ENCODE data around the gene CCDC91.

DNA sequence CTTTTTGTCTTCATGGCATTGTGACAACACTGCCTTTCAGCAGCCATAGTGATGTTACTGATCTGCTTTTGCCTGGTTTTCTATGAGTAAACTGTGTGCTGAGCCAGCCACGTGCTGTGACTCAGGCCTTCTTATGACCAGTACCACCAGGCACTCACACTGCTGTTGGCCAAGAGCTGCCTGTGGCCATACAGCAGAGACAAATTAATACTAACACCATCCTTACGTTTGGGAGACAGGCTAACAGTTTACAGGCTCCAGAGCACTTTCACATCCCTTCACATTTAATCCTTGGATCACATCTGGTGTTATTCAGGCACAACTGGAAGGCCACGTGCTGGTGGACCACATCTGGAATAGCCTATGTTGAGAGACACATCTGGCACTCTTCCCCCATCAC, 377.9 kb downstream of the CCDC91 start:
- TF ChIP-seq, protein P1, sequence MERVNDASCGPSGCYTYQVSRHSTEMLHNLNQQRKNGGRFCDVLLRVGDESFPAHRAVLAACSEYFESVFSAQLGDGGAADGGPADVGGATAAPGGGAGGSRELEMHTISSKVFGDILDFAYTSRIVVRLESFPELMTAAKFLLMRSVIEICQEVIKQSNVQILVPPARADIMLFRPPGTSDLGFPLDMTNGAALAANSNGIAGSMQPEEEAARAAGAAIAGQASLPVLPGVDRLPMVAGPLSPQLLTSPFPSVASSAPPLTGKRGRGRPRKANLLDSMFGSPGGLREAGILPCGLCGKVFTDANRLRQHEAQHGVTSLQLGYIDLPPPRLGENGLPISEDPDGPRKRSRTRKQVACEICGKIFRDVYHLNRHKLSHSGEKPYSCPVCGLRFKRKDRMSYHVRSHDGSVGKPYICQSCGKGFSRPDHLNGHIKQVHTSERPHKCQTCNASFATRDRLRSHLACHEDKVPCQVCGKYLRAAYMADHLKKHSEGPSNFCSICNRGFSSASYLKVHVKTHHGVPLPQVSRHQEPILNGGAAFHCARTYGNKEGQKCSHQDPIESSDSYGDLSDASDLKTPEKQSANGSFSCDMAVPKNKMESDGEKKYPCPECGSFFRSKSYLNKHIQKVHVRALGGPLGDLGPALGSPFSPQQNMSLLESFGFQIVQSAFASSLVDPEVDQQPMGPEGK (CRISPR knock-in tag; IDR thresholded peaks at IDR 0.05; ENCODE audit: borderline replicate concordance) = no peak
- TF ChIP-seq ZC3H10 (CRISPR knock-in tag; IDR thresholded peaks at IDR 0.05) (no peak), ARNTL (CRISPR knock-in tag; IDR thresholded peaks at IDR 0.05; ENCODE audit: borderline replicate concordance, low read depth) (no peak)

Measured in SK-N-SH treated with all-trans-retinoic acid at 6 μM for 48 hours (cell line).